ENCODE data around the gene GALNT10.

DNA sequence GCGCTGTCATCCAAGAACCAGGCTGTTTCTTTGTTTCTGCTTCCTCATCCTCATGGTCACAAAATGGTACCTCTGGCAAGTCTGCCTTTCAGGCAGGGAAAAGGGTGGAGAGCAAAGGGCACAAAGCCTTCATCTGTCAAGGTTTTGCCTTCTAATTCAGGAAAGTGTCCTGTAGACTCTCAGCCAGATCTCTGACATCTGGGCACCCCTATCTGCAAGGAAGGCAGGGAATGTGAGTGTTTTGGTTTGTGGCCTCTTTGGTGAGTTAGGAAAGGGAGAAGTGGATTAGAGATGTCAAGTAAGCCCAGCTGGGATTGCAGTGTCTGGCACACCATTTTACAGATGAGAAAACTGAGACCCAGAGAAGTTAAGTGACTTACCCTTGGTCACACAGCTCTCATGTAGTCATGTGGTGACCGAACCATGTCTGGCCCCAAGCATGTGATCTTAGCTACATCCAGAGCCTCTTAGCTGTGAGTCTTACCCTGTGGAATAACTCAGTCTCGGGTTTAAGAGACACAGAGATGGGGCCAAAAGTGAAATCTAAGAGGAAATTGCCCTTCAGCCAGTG is 139.6 kb downstream of the GALNT10 start:
- TF ChIP-seq GATA2 (IDR thresholded peaks at IDR 0.05; ENCODE audit: low read depth, low read length): no peak
- TF ChIP-seq GATA3 (IDR thresholded peaks at IDR 0.05; ENCODE audit: low read depth, low read length): no peak
